Ascending aorta (tissue), 2 donors: Measurements from ENCODE around the gene CPPED1. TPM values are rescaled to one million over a fixed set of nuclear protein-coding genes. Genes with fewer than 3 reads are reported as not detected.

Experiments used
- DNase-seq, 2 donors: peaks; one replicate each; pipeline ENCODE4 v3.0.0-alpha.2; 2019; ENCODE audit warnings: low spot score in 2 of 2
- H3K27ac ChIP-seq, 2 donors: fragments of 200-600 bp; sonication (generic); one replicate each; pipeline ENCODE4 v1.5.1; 2016 to 2017; ENCODE audit warnings: mild to moderate bottlenecking in 1 of 2
- H3K27me3 ChIP-seq: fragments of 200-600 bp; sonication (generic); one replicate; pipeline ENCODE4 v1.5.1; 2017
- H3K36me3 ChIP-seq, 2 donors: fragments of 200-600 bp; sonication (generic); one replicate each; pipeline ENCODE4 v1.5.1; 2016
- H3K4me1 ChIP-seq, 2 donors: fragments of 200-600 bp; sonication (generic); one replicate each; pipeline ENCODE4 v1.5.1; 2016 to 2017; ENCODE audit warnings: mild to moderate bottlenecking in 1 of 2
- H3K4me3 ChIP-seq, 2 donors: fragments of 200-600 bp; sonication (generic); one replicate each; pipeline ENCODE4 v1.5.1; 2016 to 2017; ENCODE audit warnings: mild to moderate bottlenecking in 1 of 2
- H3K9me3 ChIP-seq, 2 donors: fragments of 200-600 bp; sonication (generic); one replicate each; pipeline ENCODE4 v1.5.1; 2016
- CTCF ChIP-seq, 3 experiments: fragments of 200-600 bp in 2 of 3; fragments of 450-650 bp in 1 of 3; sonication (generic) in 2 of 3; IDR thresholded peaks; one replicate each; pipeline ENCODE4 v1.5.1; 2016 to 2019; ENCODE audit warnings: antibody characterized with exemption in 3 of 3, mild to moderate bottlenecking in 1 of 3, moderate library complexity in 1 of 3
- intact Hi-C: fragments of 100-400 bp; cut with DNase I; formaldehyde crosslinking; loops from one replicate; pipeline ENCODE4 v1.15.1; 2023
- total RNA-seq: library from RNA; depleted of rRNA; stranded (reverse); fragments of >200 nt; gene quantifications from one replicate; pipeline ENCODE4 v1.1.0, GENCODE V29; 2016

Gene CPPED1
- total RNA-seq, 1 donor from 2014 or later, result 13.3 TPM

- intact Hi-C loops, result no loop called here
- peaks cover 0 to 5% of the 10 kb centered on the region in 2 donors for H3K36me3 ChIP-seq
- H3K4me3 ChIP-seq, result no peak overlapping the region
- peaks cover 0 to 15% of the 10 kb centered on the region in 2 donors for H3K9me3 ChIP-seq
- H3K4me1 ChIP-seq, result no peaks in the 10 kb centered on the region
- H3K27ac ChIP-seq, result no peak overlapping the region
- no peak for DNase-seq
- H3K27me3 ChIP-seq, result no peaks in the 10 kb centered on the region
- TF ChIP-seq CTCF (IDR thresholded peaks at IDR 0.05), result no peak
Observed at GRCh38 chr16:12749076-12749475, 54.6 kb downstream of the CPPED1 start.

- Histone ChIP-seq H3K36me3 (peaks cover 0 to 5% of the 10 kb centered on the region in 2 donors), H3K27me3 (no peaks in the 10 kb centered on the region), H3K4me1 (no peaks in the 10 kb centered on the region), H3K4me3 (no peak overlapping the region), H3K9me3 (peaks cover 0 to 15% of the 10 kb centered on the region in 2 donors), H3K27ac (no peak overlapping the region)
- intact Hi-C loops, result no loop called here
- TF ChIP-seq CTCF (IDR thresholded peaks at IDR 0.05), result no peak
- DNase-seq, result no peak
Observed at GRCh38 chr16:12747827-12748226, 55.9 kb downstream of the CPPED1 start.

GRCh38 chr16:12747261-12747660 lies 56.4 kb downstream of the CPPED1 start:
- Histone ChIP-seq H3K36me3 (peaks cover 0 to 5% of the 10 kb centered on the region in 2 donors), H3K9me3 (peaks cover 0 to 15% of the 10 kb centered on the region in 2 donors), H3K27ac (no peak overlapping the region), H3K4me1 (no peaks in the 10 kb centered on the region), H3K4me3 (no peak overlapping the region), H3K27me3 (no peaks in the 10 kb centered on the region)
- TF ChIP-seq CTCF (IDR thresholded peaks at IDR 0.05), result no peak
- DNase-seq, result no peak
- intact Hi-C loops, result no loop called here

GRCh38 chr16:12744860-12745259 lies 58.8 kb downstream of the CPPED1 start:
- Histone ChIP-seq H3K27ac (no peak overlapping the region), H3K4me1 (no peaks in the 10 kb centered on the region), H3K36me3 (peaks cover 0 to 5% of the 10 kb centered on the region in 2 donors), H3K4me3 (no peak overlapping the region), H3K27me3 (no peaks in the 10 kb centered on the region), H3K9me3 (peaks cover 0 to 15% of the 10 kb centered on the region in 2 donors)
- DNase-seq, result no peak
- TF ChIP-seq CTCF (IDR thresholded peaks at IDR 0.05), result no peak
- intact Hi-C loops, result no loop called here

DNA sequence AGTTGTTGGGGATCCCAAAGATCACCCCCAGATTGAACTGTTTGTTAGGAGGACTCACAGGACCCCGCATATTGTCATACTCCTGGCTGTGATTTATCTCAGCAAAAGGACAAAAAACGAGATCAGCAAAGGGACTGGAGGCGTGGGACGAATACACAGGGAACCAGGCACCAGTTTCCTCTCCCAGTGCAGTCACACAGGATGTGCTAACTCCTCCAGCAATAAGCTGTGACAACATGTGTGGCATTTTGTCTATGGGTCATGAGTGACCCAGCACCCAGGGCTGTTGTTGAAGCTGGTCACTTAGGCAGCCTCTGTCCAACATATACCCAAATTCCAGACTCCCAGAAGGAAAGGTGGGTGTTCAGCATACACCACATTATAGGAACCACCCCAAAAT lies 60.9 kb downstream of the CPPED1 start:
- Histone ChIP-seq H3K36me3 (peaks cover 0 to 8% of the 10 kb centered on the region in 2 donors), H3K4me3 (no peak overlapping the region), H3K4me1 (no peaks in the 10 kb centered on the region), H3K9me3 (peaks cover 0 to 15% of the 10 kb centered on the region in 2 donors), H3K27me3 (no peaks in the 10 kb centered on the region), H3K27ac (no peak overlapping the region)
- no peak for TF ChIP-seq CTCF (IDR thresholded peaks at IDR 0.05)
- DNase-seq, result no peak
- intact Hi-C loops, result no loop called here
